ENCODE measurements around the gene RANBP17.
"Not testable (repeated sequence)": the region's sequence is repeated elsewhere in the genome, so short reads cannot be mapped to it uniquely, and the experiment has no call there.

Gene RANBP17

GRCh38 chr5:171031977-171032376 is 170.2 kb downstream of the RANBP17 start:
- H3K27ac ChIP-seq (ENCODE audit: low read length), result no peak overlapping the region
- no peaks in the 10 kb centered on the region for H3K9me3 ChIP-seq (ENCODE audit: insufficient read depth, low read length)
- TF ChIP-seq CTCF (IDR thresholded peaks at IDR 0.05; ENCODE audit: low read depth, low read length) (no peak), EZH2phosphoT487 (IDR thresholded peaks at IDR 0.05; ENCODE audit: low read depth) (no peak)
- H3K9ac ChIP-seq (ENCODE audit: low read length), result no peak overlapping the region
- no peak overlapping the region for H3K4me2 ChIP-seq (ENCODE audit: low read length)
- H3K4me1 ChIP-seq (ENCODE audit: low read length), result no peaks in the 10 kb centered on the region
- H3K79me2 ChIP-seq (ENCODE audit: low read length), result no peaks in the 10 kb centered on the region
- no peak overlapping the region for H2AFZ ChIP-seq (ENCODE audit: low read depth, low read length)
- H3K27me3 ChIP-seq (ENCODE audit: low read depth, low read length), result peaks cover 6% of the 10 kb centered on the region
- no peak overlapping the region for H3K4me3 ChIP-seq (ENCODE audit: low read length)
- H3K36me3 ChIP-seq (replicated peaks; ENCODE audit: low read depth, low read length), result no peaks in the 10 kb centered on the region
- no peaks in the 10 kb centered on the region for H4K20me1 ChIP-seq (ENCODE audit: insufficient read depth, low read length)

GRCh38 chr5:171032435-171032973 is 170.7 kb downstream of the RANBP17 start:
- no peak overlapping the region for H3K4me3 ChIP-seq (ENCODE audit: low read length)
- H3K9ac ChIP-seq (ENCODE audit: low read length), result no peak overlapping the region
- H3K9me3 ChIP-seq (ENCODE audit: insufficient read depth, low read length), result no peaks in the 10 kb centered on the region
- no peaks in the 10 kb centered on the region for H4K20me1 ChIP-seq (ENCODE audit: insufficient read depth, low read length)
- no peaks in the 10 kb centered on the region for H3K79me2 ChIP-seq (ENCODE audit: low read length)
- no peak overlapping the region for H2AFZ ChIP-seq (ENCODE audit: low read depth, low read length)
- peaks cover 6% of the 10 kb centered on the region for H3K27me3 ChIP-seq (ENCODE audit: low read depth, low read length)
- H3K4me2 ChIP-seq (ENCODE audit: low read length), result no peak overlapping the region
- H3K27ac ChIP-seq (ENCODE audit: low read length), result no peak overlapping the region
- TF ChIP-seq CTCF (IDR thresholded peaks at IDR 0.05; ENCODE audit: low read depth, low read length) (no peak), EZH2phosphoT487 (IDR thresholded peaks at IDR 0.05; ENCODE audit: low read depth) (no peak)
- H3K36me3 ChIP-seq (replicated peaks; ENCODE audit: low read depth, low read length), result no peaks in the 10 kb centered on the region
- H3K4me1 ChIP-seq (ENCODE audit: low read length), result no peaks in the 10 kb centered on the region

GRCh38 chr5:171041893-171042292 is 180.1 kb downstream of the RANBP17 start:
- H3K27ac ChIP-seq (ENCODE audit: low read length); H2AFZ ChIP-seq (ENCODE audit: low read depth, low read length); H3K79me2 ChIP-seq (ENCODE audit: low read length); H3K9ac ChIP-seq (ENCODE audit: low read length); H3K4me1 ChIP-seq (ENCODE audit: low read length); H3K4me2 ChIP-seq (ENCODE audit: low read length); H3K4me3 ChIP-seq (ENCODE audit: low read length); H3K27me3 ChIP-seq (ENCODE audit: low read depth, low read length); H4K20me1 ChIP-seq (ENCODE audit: insufficient read depth, low read length); H3K36me3 ChIP-seq (replicated peaks; ENCODE audit: low read depth, low read length); H3K9me3 ChIP-seq (ENCODE audit: insufficient read depth, low read length): not testable (repeated sequence)

GRCh38 chr5:171050916-171051315 is 189.1 kb downstream of the RANBP17 start:
- Histone ChIP-seq H3K36me3 (replicated peaks; ENCODE audit: low read depth, low read length) (no peaks in the 10 kb centered on the region), H4K20me1 (ENCODE audit: insufficient read depth, low read length) (no peaks in the 10 kb centered on the region), H3K9ac (ENCODE audit: low read length) (no peak overlapping the region), H3K4me2 (ENCODE audit: low read length) (no peak overlapping the region), H3K27me3 (ENCODE audit: low read depth, low read length) (no peaks in the 10 kb centered on the region), H3K27ac (ENCODE audit: low read length) (no peak overlapping the region), H2AFZ (ENCODE audit: low read depth, low read length) (no peak overlapping the region), H3K9me3 (ENCODE audit: insufficient read depth, low read length) (peaks cover 6% of the 10 kb centered on the region; the same call in 1 of the 2 replicates), H3K4me3 (ENCODE audit: low read length) (no peak overlapping the region), H3K79me2 (ENCODE audit: low read length) (no peaks in the 10 kb centered on the region), H3K4me1 (ENCODE audit: low read length) (no peaks in the 10 kb centered on the region)
- TF ChIP-seq EZH2phosphoT487 (IDR thresholded peaks at IDR 0.05; ENCODE audit: low read depth) (no peak), CTCF (IDR thresholded peaks at IDR 0.05; ENCODE audit: low read depth, low read length) (no peak)

All from OCI-LY3 (cell line).